MM.1S (cell line): ENCODE data around the gene ATP11C.

Experiments
- DNase-seq: peaks from one replicate; pipeline ENCODE4 v3.0.0-alpha.2; 2015
- H2AFZ ChIP-seq: fragments of 300-600 bp; sonication (generic); 2 replicates; pipeline ENCODE4 v1.6.0; 2016; ENCODE audit warnings: antibody characterized with exemption, low read length
- H3F3A ChIP-seq: fragments of 300-600 bp; sonication (generic); 2 replicates; pipeline ENCODE4 v1.6.1; 2016; ENCODE audit warnings: mild to moderate bottlenecking, antibody characterized with exemption, low read length, moderate library complexity, mixed read lengths; ENCODE audit not compliant: insufficient read depth
- H3K27ac ChIP-seq: fragments of 300-600 bp; sonication (generic); 2 replicates; pipeline ENCODE4 v1.5.1; 2016; ENCODE audit warnings: mild to moderate bottlenecking, low read length
- H3K27me3 ChIP-seq: fragments of 300-600 bp; sonication (generic); replicated peaks from 2 replicates; pipeline ENCODE4 v1.6.0; 2016; ENCODE audit warnings: low read length; ENCODE audit not compliant: insufficient read depth
- H3K36me3 ChIP-seq: fragments of 300-600 bp; sonication (generic); replicated peaks from 2 replicates; pipeline ENCODE4 v1.6.1; 2016; ENCODE audit warnings: mild to moderate bottlenecking, low read length, mixed read lengths; ENCODE audit not compliant: insufficient read depth
- H3K4me1 ChIP-seq: fragments of 300-600 bp; sonication (generic); 2 replicates; pipeline ENCODE4 v1.6.1; 2016; ENCODE audit warnings: low read length, mixed read lengths
- H3K4me2 ChIP-seq: fragments of 300-600 bp; sonication (generic); 2 replicates; pipeline ENCODE4 v1.6.0; 2016; ENCODE audit warnings: low read depth, low read length
- H3K4me3 ChIP-seq: fragments of 300-600 bp; sonication (generic); 2 replicates; pipeline ENCODE4 v1.5.1; 2016; ENCODE audit warnings: low read length, mixed read lengths
- H3K79me2 ChIP-seq: fragments of 300-600 bp; sonication (generic); 2 replicates; pipeline ENCODE4 v1.6.1; 2016; ENCODE audit warnings: mixed run types, low read length, mixed read lengths
- H3K9ac ChIP-seq: fragments of 300-600 bp; sonication (generic); 2 replicates; pipeline ENCODE4 v1.6.1; 2016; ENCODE audit warnings: low read length, mixed read lengths
- H3K9me2 ChIP-seq: fragments of 300-600 bp; sonication (generic); replicated peaks from 2 replicates; pipeline ENCODE4 v1.6.1; 2016; ENCODE audit warnings: mild to moderate bottlenecking, low read length, mixed read lengths; ENCODE audit not compliant: insufficient read depth
- H3K9me3 ChIP-seq: fragments of 300-600 bp; sonication (generic); replicated peaks from 2 replicates; pipeline ENCODE4 v1.6.1; 2016; ENCODE audit warnings: mild to moderate bottlenecking, low read length, mixed read lengths; ENCODE audit not compliant: insufficient read depth
- H4K20me1 ChIP-seq: fragments of 300-600 bp; sonication (generic); 2 replicates; pipeline ENCODE4 v1.6.1; 2016; ENCODE audit warnings: mild to moderate bottlenecking, low read length, moderate library complexity, mixed read lengths; ENCODE audit not compliant: insufficient read depth
- CTCF ChIP-seq: fragments of 300-600 bp; sonication (generic); IDR thresholded peaks from 2 replicates; pipeline ENCODE4 v1.5.1; 2016; ENCODE audit warnings: antibody characterized with exemption, low read length, mixed read lengths
- EZH2 ChIP-seq: fragments of 300-600 bp; sonication (generic); optimal IDR thresholded peaks from 2 replicates; pipeline ENCODE3; 2017; ENCODE audit warnings: low read depth, mild to moderate bottlenecking, antibody characterized with exemption, low read length, mixed read lengths
- EZH2phosphoT487 ChIP-seq: fragments of 300-600 bp; sonication (generic); IDR thresholded peaks from 2 replicates; pipeline ENCODE4 v1.6.1; 2018; ENCODE audit warnings: antibody characterized with exemption, low read length

Gene ATP11C

DNA sequence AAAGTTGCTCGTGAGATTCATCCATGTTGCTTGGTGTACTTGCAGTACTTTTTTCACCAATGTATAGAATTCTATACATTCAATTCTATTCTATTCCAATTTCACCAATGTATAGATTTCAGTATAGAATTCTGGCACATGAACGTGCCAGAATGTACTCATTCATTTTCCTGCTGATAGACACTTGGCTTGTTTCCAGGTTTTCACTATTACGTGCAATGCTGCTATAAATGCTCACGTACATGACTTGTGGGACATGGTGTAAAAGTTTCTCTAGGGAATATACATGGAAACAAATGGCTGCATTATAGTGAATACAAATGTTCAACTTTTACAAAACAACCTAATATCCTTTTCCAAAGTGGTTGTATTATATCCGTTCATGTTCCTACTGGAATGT, 39.3 kb upstream of the ATP11C start:
- H3K79me2 ChIP-seq = no peaks in the 10 kb centered on the region
- no peaks in the 10 kb centered on the region for H4K20me1 ChIP-seq
- H3F3A ChIP-seq = no peaks in the 10 kb centered on the region
- no peak overlapping the region for H3K27ac ChIP-seq
- no peak for DNase-seq
- H3K36me3 ChIP-seq = no peaks in the 10 kb centered on the region
- no peak overlapping the region for H2AFZ ChIP-seq
- H3K4me3 ChIP-seq = no peak overlapping the region
- H3K4me2 ChIP-seq = no peak overlapping the region
- TF ChIP-seq CTCF = no peak
- TF ChIP-seq EZH2phosphoT487 = no peak
- no peak for TF ChIP-seq EZH2
- H3K9me2 ChIP-seq = no peaks in the 10 kb centered on the region
- no peaks in the 10 kb centered on the region for H3K4me1 ChIP-seq
- no peak overlapping the region for H3K9ac ChIP-seq
- no peaks in the 10 kb centered on the region for H3K9me3 ChIP-seq
- no peaks in the 10 kb centered on the region for H3K27me3 ChIP-seq

DNA sequence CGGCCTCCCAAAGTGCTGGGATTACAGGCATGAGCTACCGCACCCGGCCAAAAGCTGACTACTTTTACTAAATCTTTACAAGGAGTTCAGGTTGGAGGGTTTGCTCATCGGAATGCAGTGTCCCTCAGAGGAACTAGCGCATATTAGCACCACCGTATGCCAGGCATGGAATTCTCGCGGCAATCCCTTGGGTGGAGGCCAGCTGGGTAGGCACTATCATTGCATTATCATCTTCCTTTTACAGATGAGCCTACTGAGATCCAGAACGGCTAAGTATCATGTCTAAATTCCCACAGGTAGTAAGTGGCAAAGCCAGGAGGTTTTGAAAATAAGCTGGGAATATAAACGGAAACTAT, 38.5 kb upstream of the ATP11C start:
- H3K79me2 ChIP-seq = no peaks in the 10 kb centered on the region
- no peak overlapping the region for H3K4me3 ChIP-seq
- no peaks in the 10 kb centered on the region for H3F3A ChIP-seq
- H3K27ac ChIP-seq = no peak overlapping the region
- no peak overlapping the region for H2AFZ ChIP-seq
- no peak overlapping the region for H3K9ac ChIP-seq
- no peaks in the 10 kb centered on the region for H3K9me2 ChIP-seq
- no peaks in the 10 kb centered on the region for H3K4me1 ChIP-seq
- H3K9me3 ChIP-seq = no peaks in the 10 kb centered on the region
- TF ChIP-seq CTCF = no peak
- TF ChIP-seq EZH2 = no peak
- TF ChIP-seq EZH2phosphoT487 = no peak
- H3K27me3 ChIP-seq = no peaks in the 10 kb centered on the region
- no peak overlapping the region for H3K4me2 ChIP-seq
- no peaks in the 10 kb centered on the region for H4K20me1 ChIP-seq
- DNase-seq = no peak
- H3K36me3 ChIP-seq = no peaks in the 10 kb centered on the region

DNA sequence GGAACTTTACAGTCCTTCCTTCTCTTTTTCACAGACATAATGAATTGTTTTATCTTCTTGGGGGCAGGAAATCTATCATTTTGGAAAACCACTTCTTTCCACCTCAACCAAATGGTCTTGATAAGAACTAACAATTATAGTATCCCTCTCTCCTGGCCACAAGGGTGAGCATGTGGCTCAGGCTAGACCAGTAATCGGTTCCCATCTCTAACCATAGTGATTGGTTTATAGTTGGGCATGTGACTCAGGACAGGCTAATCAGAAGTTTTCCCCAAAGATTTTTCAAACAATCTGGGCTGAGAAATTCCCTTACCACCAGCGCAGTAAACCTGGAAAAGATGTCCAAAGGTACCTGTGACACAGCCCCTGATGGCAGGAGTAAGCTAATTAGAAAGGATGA, 36.4 kb upstream of the ATP11C start:
- H3K36me3 ChIP-seq = no peaks in the 10 kb centered on the region
- no peaks in the 10 kb centered on the region for H3K4me1 ChIP-seq
- no peak overlapping the region for H3K4me3 ChIP-seq
- H3K9ac ChIP-seq = no peak overlapping the region
- H3K27me3 ChIP-seq = no peaks in the 10 kb centered on the region
- no peak overlapping the region for H3K4me2 ChIP-seq
- H3F3A ChIP-seq = no peaks in the 10 kb centered on the region
- H3K9me2 ChIP-seq = no peaks in the 10 kb centered on the region
- no peak for DNase-seq
- no peak overlapping the region for H3K27ac ChIP-seq
- no peaks in the 10 kb centered on the region for H4K20me1 ChIP-seq
- TF ChIP-seq EZH2phosphoT487 (no peak), CTCF (no peak), EZH2 (no peak)
- no peak overlapping the region for H2AFZ ChIP-seq
- no peaks in the 10 kb centered on the region for H3K9me3 ChIP-seq
- H3K79me2 ChIP-seq = no peaks in the 10 kb centered on the region

DNA sequence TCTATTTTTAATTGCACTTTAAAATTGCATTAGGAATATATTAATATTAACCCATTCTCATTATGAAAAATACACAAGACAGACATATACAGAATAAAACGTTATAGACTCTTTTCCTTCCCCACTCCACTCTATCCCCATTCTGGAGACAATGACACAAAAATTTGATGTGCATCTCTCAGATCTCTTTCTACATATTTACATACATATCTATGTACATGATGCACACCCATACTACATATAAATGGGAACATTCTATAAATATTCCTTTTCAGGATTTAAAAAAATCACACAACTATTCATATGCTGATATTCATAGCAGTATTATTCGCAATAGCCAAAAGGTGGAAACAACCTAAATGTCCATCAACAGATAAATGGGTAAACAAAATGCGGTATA, 34.9 kb upstream of the ATP11C start:
- no peak overlapping the region for H3K4me2 ChIP-seq
- no peak for DNase-seq
- H3K4me3 ChIP-seq = no peak overlapping the region
- TF ChIP-seq CTCF = no peak
- no peak for TF ChIP-seq EZH2
- TF ChIP-seq EZH2phosphoT487 = no peak
- no peaks in the 10 kb centered on the region for H4K20me1 ChIP-seq
- H3K27ac ChIP-seq = no peak overlapping the region
- no peaks in the 10 kb centered on the region for H3K4me1 ChIP-seq
- H3K9me3 ChIP-seq = no peaks in the 10 kb centered on the region
- no peaks in the 10 kb centered on the region for H3K36me3 ChIP-seq
- H3K79me2 ChIP-seq = no peaks in the 10 kb centered on the region
- no peaks in the 10 kb centered on the region for H3K27me3 ChIP-seq
- H2AFZ ChIP-seq = no peak overlapping the region
- no peaks in the 10 kb centered on the region for H3F3A ChIP-seq
- H3K9ac ChIP-seq = no peak overlapping the region
- H3K9me2 ChIP-seq = no peaks in the 10 kb centered on the region
